GM12878 (cell line): ENCODE data around the gene ZNF646. TPM values are rescaled to one million over a fixed set of nuclear protein-coding genes. Genes with fewer than 3 reads are reported as not detected.

Source experiments
- ATF3 ChIP-seq: IDR thresholded peaks from 2 replicates; pipeline ENCODE4 v1.6.1; 2011; ENCODE audit warnings: low read depth, mild to moderate bottlenecking, low read length, moderate library complexity, borderline replicate concordance; ENCODE audit errors: extremely low read depth
- EED ChIP-seq: sonication (generic); IDR thresholded peaks from 2 replicates; pipeline ENCODE4 v1.6.1; 2016; ENCODE audit warnings: antibody characterized with exemption, low read depth
- EP300 ChIP-seq, 2 experiments: fragments of 150-350 bp in 1 of 2; IDR thresholded peaks; 2 replicates each; pipeline ENCODE4 v1.6.1; 2011 to 2012; ENCODE audit warnings: low read depth in 2 of 2, low read length in 2 of 2, borderline replicate concordance in 1 of 2, improper control_type of control experiment in 1 of 2, inconsistent platforms in 1 of 2; ENCODE audit not compliant: control insufficient read depth in 1 of 2
- ESRRA ChIP-seq: IDR thresholded peaks from 2 replicates; pipeline ENCODE4 v1.6.1; 2012; ENCODE audit warnings: mild to moderate bottlenecking, low read length, improper control_type of control experiment
- FOS ChIP-seq: IDR thresholded peaks from 3 replicates; pipeline ENCODE4 v1.6.1; 2011; ENCODE audit warnings: borderline replicate concordance; ENCODE audit not compliant: insufficient read length; ENCODE audit errors: extremely low read depth
- HCFC1 ChIP-seq: fragments of 150-350 bp; IDR thresholded peaks from 2 replicates; pipeline ENCODE4 v1.6.1; 2014; ENCODE audit warnings: low read length
- MAX ChIP-seq: IDR thresholded peaks from 2 replicates; pipeline ENCODE4 v1.6.1; 2012; ENCODE audit warnings: low read depth, low read length, improper control_type of control experiment
- MLLT1 ChIP-seq: fragments of 450-650 bp; IDR thresholded peaks from 2 replicates; pipeline ENCODE4 v1.6.1; 2016; ENCODE audit warnings: mild to moderate bottlenecking
- NBN ChIP-seq: fragments of 450-650 bp; IDR thresholded peaks from 2 replicates; pipeline ENCODE4 v1.6.1; 2016
- NFYA ChIP-seq: IDR thresholded peaks from 2 replicates; pipeline ENCODE4 v1.6.1; 2011; ENCODE audit warnings: low read depth, mild to moderate bottlenecking, low read length, improper control_type of control experiment, borderline replicate concordance
- PAX5 ChIP-seq: IDR thresholded peaks from 2 replicates; pipeline ENCODE4 v1.6.1; 2011; ENCODE audit warnings: low read depth, low read length, borderline replicate concordance
- POLR2AphosphoS2 ChIP-seq: IDR thresholded peaks from 2 replicates; pipeline ENCODE4 v1.6.1; 2011; ENCODE audit warnings: low read depth, mild to moderate bottlenecking, low read length, improper control_type of control experiment, moderate library complexity
- POLR2AphosphoS5 ChIP-seq: IDR thresholded peaks from 2 replicates; pipeline ENCODE4 v1.6.1; 2011; ENCODE audit warnings: mild to moderate bottlenecking, low read length, inconsistent platforms
- RAD51 ChIP-seq: fragments of 450-650 bp; IDR thresholded peaks from 2 replicates; pipeline ENCODE4 v1.6.1; 2016; ENCODE audit warnings: moderate library complexity, mild to moderate bottlenecking, inconsistent platforms
- RBBP5 ChIP-seq: fragments of 200-600 bp; sonication (generic); conservative IDR thresholded peaks from 2 replicates; pipeline ENCODE4 v1.6.1; 2016
- RELA ChIP-seq: fragments of 450-650 bp; IDR thresholded peaks from 2 replicates; pipeline ENCODE4 v1.8.0; 2014; ENCODE audit warnings: borderline replicate concordance; ENCODE audit not compliant: partially characterized antibody
- RELB ChIP-seq: fragments of 450-650 bp; IDR thresholded peaks from 2 replicates; pipeline ENCODE4 v1.6.1; 2017; ENCODE audit warnings: low read depth, mild to moderate bottlenecking, moderate library complexity
- RFX5 ChIP-seq: IDR thresholded peaks from 2 replicates; pipeline ENCODE4 v1.6.1; 2011; ENCODE audit warnings: low read depth, low read length, improper control_type of control experiment
- SKIL ChIP-seq: fragments of 450-650 bp; IDR thresholded peaks from 2 replicates; pipeline ENCODE4 v1.6.1; 2017; ENCODE audit warnings: mild to moderate bottlenecking, low read depth, inconsistent platforms; ENCODE audit not compliant: poor library complexity, severe bottlenecking
- SMARCA5 ChIP-seq: fragments of 450-650 bp; IDR thresholded peaks from 2 replicates; pipeline ENCODE4 v1.6.1; 2017; ENCODE audit warnings: mild to moderate bottlenecking
- TARDBP ChIP-seq: IDR thresholded peaks from 2 replicates; pipeline ENCODE4 v1.6.1; 2016; ENCODE audit warnings: borderline replicate concordance
- TBL1XR1 ChIP-seq: IDR thresholded peaks from 2 replicates; pipeline ENCODE4 v1.6.1; 2012; ENCODE audit warnings: low read depth, low read length, improper control_type of control experiment
- ZBED1 ChIP-seq: IDR thresholded peaks from 2 replicates; pipeline ENCODE4 v1.6.1; 2016; ENCODE audit warnings: borderline replicate concordance
- ZNF24 ChIP-seq: fragments of 450-650 bp; IDR thresholded peaks from 2 replicates; pipeline ENCODE4 v1.6.1; 2017; ENCODE audit warnings: antibody characterized with exemption, mild to moderate bottlenecking
- ZZZ3 ChIP-seq: IDR thresholded peaks from 2 replicates; pipeline ENCODE4 v1.6.1; 2011; ENCODE audit warnings: low read depth; ENCODE audit not compliant: control insufficient read depth, insufficient read length
- polyA plus RNA-seq, 11 experiments: library from polyadenylated mRNA; depleted of rRNA in 4 of 11; unstranded in 6 of 11; stranded (reverse) in 5 of 11; fragments of >200 nt; fragmentation: Nextera tagmentation in 4 of 11; fragmentation: Illumina TruSeq in 1 of 11; extraction: Ambion mirVana in 4 of 11; extraction: Trizol in 1 of 11; gene quantifications; 1 replicate in 1 of 11; 2 replicates in 10 of 11; pipeline versions ENCODE4 v1.2.1 to v1.2.3, GENCODE V29; 2011 to 2016; ENCODE audit warnings: inconsistent platforms in 2 of 11, missing spikeins in 2 of 11, low read depth in 1 of 11
- total RNA-seq, 4 experiments: library from RNA; depleted of rRNA in 3 of 4; stranded (reverse); fragments of >200 nt in 3 of 4; fragmentation: Illumina TruSeq in 1 of 4; extraction: Trizol in 1 of 4; gene quantifications; 2 replicates each; pipeline versions ENCODE4 v1.2.1 to v1.2.3, GENCODE V29; 2013 to 2021

Gene ZNF646
- total and polyA plus RNA-seq, 10 of the 15 experiments (the other 5 are each of a cell fraction or from before 2014, with no cell fraction given): 0.10 to 21.8 (median 6.4) TPM

- TF ChIP-seq MAX (peak; percentile 95), ATF3 (peak; percentile 93; the same call in 1 of the 2 replicates), RELB (peak; percentile 75), EED (peak; percentile 39; the same call in 1 of the 2 replicates), RFX5 (0 out of 2 replicates have a peak, but pooled peaks have one; percentile 8), POLR2AphosphoS5 (no peak; the same call in 1 of the 2 replicates), HCFC1 (peak; percentile 87), TARDBP (peak; percentile 64; the same call in 1 of the 2 replicates), SMARCA5 (peak; percentile 94), POLR2AphosphoS2 (peak; percentile 40; the same call in 1 of the 2 replicates), ZZZ3 (no peak), SKIL (no peak), PAX5 (no peak; the same call in 1 of the 2 replicates), EP300 (IDR thresholded peaks at IDR 0.05; ENCODE audit: borderline replicate concordance in 1 of 2, control insufficient read depth in 1 of 2, low read depth in 2 of 2, low read length in 2 of 2) (peak; percentile 56 to 79), NBN (peak; percentile 99), RBBP5 (no peak), RAD51 (peak; percentile 100), ZBED1 (peak; percentile 41), MLLT1 (peak; percentile 61), RELA (peak; percentile 79), FOS (peak; percentile 26), NFYA (no peak), ZNF24 (no peak), TBL1XR1 (no peak), ESRRA (peak; percentile 69; the same call in 1 of the 2 replicates)
Observed at GRCh38 chr16:31032736-31033708, 41.2 kb upstream of the ZNF646 start, which contains the start of gene STX4 (continued).
